IPS-NIHi7 (cell line): Measurements from ENCODE around the gene NRP1.

Experiments used
- DNase-seq: peaks from one replicate; pipeline ENCODE4 v3.0.0; 2012; ENCODE audit warnings: mixed read lengths; ENCODE audit errors: extremely low spot score

NRP1 gene

GRCh38 chr10:33186150-33186549 lies 148.3 kb downstream of the NRP1 start:
- DNase-seq: no peak

GRCh38 chr10:33183655-33184054 lies 150.8 kb downstream of the NRP1 start:
- DNase-seq: no peak

- DNase-seq: no peak
Observed at GRCh38 chr10:33180921-33181320, 153.5 kb downstream of the NRP1 start.

- DNase-seq: no peak
Observed at GRCh38 chr10:33180390-33180789, 154.1 kb downstream of the NRP1 start.

GRCh38 chr10:33179067-33179466 lies 155.4 kb downstream of the NRP1 start:
- DNase-seq: no peak

- no peak for DNase-seq
Observed at GRCh38 chr10:33178026-33178755, 156.3 kb downstream of the NRP1 start.

GRCh38 chr10:33176688-33177087 lies 157.8 kb downstream of the NRP1 start:
- no peak for DNase-seq

GRCh38 chr10:33174674-33175434 lies 159.6 kb downstream of the NRP1 start:
- DNase-seq: no peak

GRCh38 chr10:33165911-33166310 lies 168.6 kb downstream of the NRP1 start:
- DNase-seq: no peak

GRCh38 chr10:33164060-33164709 lies 170.3 kb downstream of the NRP1 start:
- DNase-seq: no peak

GRCh38 chr10:33162248-33162575 lies 172.3 kb downstream of the NRP1 start:
- no peak for DNase-seq

GRCh38 chr10:33161550-33162247 lies 172.8 kb downstream of the NRP1 start:
- no peak for DNase-seq

GRCh38 chr10:33160151-33160550 lies 174.3 kb downstream of the NRP1 start:
- peak; percentile 29 for DNase-seq

- DNase-seq: no peak
Observed at GRCh38 chr10:33157103-33157502, 177.4 kb downstream of the NRP1 start.

- peak; percentile 71 for DNase-seq
Observed at GRCh38 chr10:33155720-33156638, 178.5 kb downstream of the NRP1 start.

GRCh38 chr10:33154590-33154989 lies 179.9 kb downstream of the NRP1 start:
- DNase-seq: no peak

GRCh38 chr10:33153968-33154327 lies 180.5 kb downstream of the NRP1 start:
- DNase-seq: no peak

- no peak for DNase-seq
Observed at GRCh38 chr10:33153251-33153967, 181.1 kb downstream of the NRP1 start.

GRCh38 chr10:33152750-33153149 lies 181.7 kb downstream of the NRP1 start:
- DNase-seq: no peak

GRCh38 chr10:33152146-33152545 lies 182.3 kb downstream of the NRP1 start:
- no peak for DNase-seq
